GM06990 (cell line): ENCODE data around the gene RERE.
A peak's percentile ranks its signal among the peaks of the same experiment; 100 is the strongest.

Source experiments
- DNase-seq: peaks from one replicate; pipeline ENCODE4 v3.0.0-alpha.2; 2011; ENCODE audit not compliant: insufficient read length; ENCODE audit errors: extremely low read depth
- H3K27me3 ChIP-seq: replicated peaks from 2 replicates; pipeline ENCODE4 v1.6.0; 2011; ENCODE audit warnings: low read length; ENCODE audit not compliant: control insufficient read depth, insufficient read depth
- H3K36me3 ChIP-seq: 2 replicates; pipeline ENCODE4 v1.5.1; 2011; ENCODE audit warnings: low read length; ENCODE audit not compliant: control insufficient read depth, insufficient read depth
- H3K4me3 ChIP-seq: replicated peaks from 2 replicates; pipeline ENCODE4 v1.5.1; 2011; ENCODE audit warnings: low read depth, mild to moderate bottlenecking, control low read depth, low read length
- CTCF ChIP-seq: IDR thresholded peaks from 2 replicates; pipeline ENCODE4 v1.5.1; 2011; ENCODE audit warnings: low read length, control low read depth, mild to moderate bottlenecking, inconsistent platforms; ENCODE audit not compliant: insufficient read depth, poor library complexity, severe bottlenecking

The RERE gene

DNA sequence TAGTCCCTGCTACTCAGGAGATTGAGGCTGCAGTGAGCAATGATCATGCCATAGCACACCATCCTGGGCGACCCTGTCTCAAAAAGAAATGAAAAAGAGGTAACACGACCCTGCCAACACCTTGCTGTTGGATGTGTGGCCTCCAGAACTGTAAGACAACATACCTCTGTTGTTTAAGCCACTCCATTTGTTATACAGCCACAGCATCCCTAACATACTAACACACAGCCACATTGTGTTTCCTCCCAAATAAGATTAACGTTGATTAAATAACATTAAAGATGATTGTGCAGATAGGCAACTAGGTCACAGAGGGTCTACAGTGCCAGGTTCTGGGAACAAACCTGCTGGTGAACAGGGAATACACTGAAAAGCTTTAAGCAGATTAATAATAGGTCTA is 170.4 kb downstream of the RERE start:
- Histone ChIP-seq H3K36me3 (no peaks in the 10 kb centered on the region), H3K27me3 (no peaks in the 10 kb centered on the region), H3K4me3 (no peak overlapping the region)
- TF ChIP-seq CTCF: no peak
- DNase-seq: no peak

DNA sequence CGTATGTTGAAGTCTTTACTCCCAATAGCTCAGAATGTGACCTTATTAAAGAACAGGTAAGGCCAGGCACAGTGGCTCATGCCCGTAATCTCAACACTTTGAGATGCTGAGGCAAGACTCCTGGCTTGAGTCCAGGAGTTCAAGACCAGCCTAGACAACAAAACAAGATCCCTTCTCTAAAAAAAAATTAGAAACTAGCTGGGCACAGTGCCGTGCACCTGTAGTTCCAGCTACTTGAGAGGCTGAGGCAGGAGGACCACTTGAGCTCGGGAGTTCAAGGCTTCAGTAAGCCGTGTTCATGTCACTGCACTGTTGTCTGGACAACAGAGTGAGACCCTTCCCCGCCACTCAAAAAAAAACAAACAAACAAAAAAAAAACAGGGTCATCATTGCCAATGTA is 171.3 kb downstream of the RERE start:
- Histone ChIP-seq H3K27me3 (no peaks in the 10 kb centered on the region), H3K36me3 (no peaks in the 10 kb centered on the region), H3K4me3 (no peak overlapping the region)
- no peak for TF ChIP-seq CTCF
- DNase-seq: no peak

GRCh38 chr1:8643542-8644536 is 173.6 kb downstream of the RERE start:
- DNase-seq: peak; percentile 72

DNA sequence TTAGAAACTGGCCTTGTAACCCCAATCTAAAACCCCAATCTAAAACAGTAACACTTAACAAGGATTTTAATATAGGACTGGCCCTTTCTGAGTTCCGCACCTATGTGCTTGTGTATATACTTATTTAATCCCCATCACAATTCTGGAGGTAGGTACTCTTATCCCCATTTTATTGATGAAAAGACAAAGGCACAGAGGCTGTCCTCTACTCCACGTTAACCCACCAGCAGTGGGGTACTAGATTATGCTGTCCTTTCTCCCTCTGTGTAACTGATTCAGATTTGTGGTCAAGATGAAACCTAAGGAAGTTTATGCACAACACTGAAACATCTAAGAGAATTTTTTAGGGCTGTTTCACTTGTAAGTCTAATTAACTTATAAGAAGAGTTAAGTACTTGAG is 175.3 kb downstream of the RERE start:
- Histone ChIP-seq H3K36me3 (no peaks in the 10 kb centered on the region), H3K4me3 (no peak overlapping the region), H3K27me3 (no peaks in the 10 kb centered on the region)
- DNase-seq: no peak
- TF ChIP-seq CTCF: no peak

More at GRCh38 chr1:8643542-8644536, 173.6 kb downstream of the RERE start:
- Histone ChIP-seq H3K27me3 (no peaks in the 10 kb centered on the region), H3K36me3 (no peaks in the 10 kb centered on the region), H3K4me3 (no peak overlapping the region)
- TF ChIP-seq CTCF: no peak

DNA sequence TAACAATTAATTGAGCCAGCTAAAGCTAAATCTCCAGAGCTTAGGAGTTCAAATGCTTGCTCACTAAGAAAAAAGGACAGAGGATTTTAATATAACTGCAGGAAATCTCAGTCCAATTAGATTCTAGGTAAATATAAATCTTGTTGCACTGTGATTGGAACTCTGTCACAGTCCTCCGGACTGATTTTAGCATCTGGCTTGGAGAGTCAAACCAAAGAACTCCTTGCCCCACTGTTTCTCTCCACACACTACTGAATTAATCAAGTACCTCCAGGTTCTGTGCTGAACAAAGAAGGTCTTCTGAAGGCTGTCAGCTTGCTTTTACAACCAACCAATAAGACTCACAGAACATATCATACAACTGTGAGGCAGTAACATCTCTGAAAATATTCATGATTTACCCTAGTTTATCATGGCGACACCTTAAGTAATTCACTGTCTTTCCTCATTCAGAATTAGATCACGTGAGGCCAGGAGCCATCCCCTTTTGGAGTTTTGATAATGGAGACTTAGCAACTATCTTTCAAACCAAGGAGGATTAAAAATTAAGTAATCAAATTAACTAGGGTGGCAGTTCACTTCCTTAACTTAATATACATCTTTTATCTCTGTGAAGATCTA is 176.0 kb downstream of the RERE start:
- Histone ChIP-seq H3K36me3 (no peaks in the 10 kb centered on the region), H3K4me3 (no peak overlapping the region), H3K27me3 (no peaks in the 10 kb centered on the region)
- DNase-seq: no peak
- no peak for TF ChIP-seq CTCF
